Retinal pigment epithelial cell (primary cell): ENCODE data around the gene NPIPB8.
"Not testable (repeated sequence)": the region's sequence is repeated elsewhere in the genome, so short reads cannot be mapped to it uniquely, and the experiment has no call there.

Experiments
- DNase-seq: peaks from one replicate; pipeline ENCODE4 v3.0.0-alpha.2; 2010; ENCODE audit warnings: low read depth
- H3K4me3 ChIP-seq: 2 replicates; pipeline ENCODE4 v1.5.1; 2011; ENCODE audit warnings: mild to moderate bottlenecking, low read length, control low read depth, moderate library complexity
- CTCF ChIP-seq: conservative IDR thresholded peaks from 2 replicates; pipeline ENCODE4 v1.5.1; 2011; ENCODE audit warnings: low read depth, low read length, control low read depth, inconsistent platforms

The NPIPB8 gene

GRCh38 chr16:28617874-28618273 is 20.0 kb upstream of the NPIPB8 start:
- H3K4me3 ChIP-seq, result no peak overlapping the region
- no peak for DNase-seq
- no peak for TF ChIP-seq CTCF

- not testable (repeated sequence) for DNase-seq, H3K4me3 ChIP-seq
These were observed 17.5 kb upstream of the NPIPB8 start for GRCh38 chr16:28620316-28620715.

- TF ChIP-seq CTCF, result no peak
- no peak for DNase-seq
- no peak overlapping the region for H3K4me3 ChIP-seq
These were observed 16.2 kb upstream of the NPIPB8 start for GRCh38 chr16:28621481-28622155.

GRCh38 chr16:28622532-28623171 is 15.2 kb upstream of the NPIPB8 start:
- peak overlapping the region; percentile 43 for H3K4me3 ChIP-seq
- DNase-seq, result not testable (repeated sequence)

GRCh38 chr16:28623172-28623711 is 14.6 kb upstream of the NPIPB8 start:
- no peak for TF ChIP-seq CTCF
- H3K4me3 ChIP-seq, result peak overlapping the region; percentile 43
- DNase-seq, result no peak

- DNase-seq, result not testable (repeated sequence)
These were observed 7.0 kb upstream of the NPIPB8 start for GRCh38 chr16:28630905-28631304.

GRCh38 chr16:28636093-28636823 is 1.6 kb upstream of the NPIPB8 start:
- H3K4me3 ChIP-seq, result not testable (repeated sequence)
- DNase-seq, result peak; percentile 72

More at GRCh38 chr16:28630905-28631304, 7.0 kb upstream of the NPIPB8 start:
- not testable (repeated sequence) for H3K4me3 ChIP-seq

GRCh38 chr16:28638359-28638758 is 494 bp downstream of the NPIPB8 start:
- H3K4me3 ChIP-seq, DNase-seq: not testable (repeated sequence)

GRCh38 chr16:28639959-28640358 is 2.1 kb downstream of the NPIPB8 start:
- H3K4me3 ChIP-seq, DNase-seq: not testable (repeated sequence)

GRCh38 chr16:28666264-28666663 is 28.4 kb downstream of the NPIPB8 start:
- DNase-seq, H3K4me3 ChIP-seq: not testable (repeated sequence)

- H3K4me3 ChIP-seq, DNase-seq: not testable (repeated sequence)
These were observed 29.6 kb downstream of the NPIPB8 start for GRCh38 chr16:28667480-28667879.

- not testable (repeated sequence) for H3K4me3 ChIP-seq, DNase-seq
These were observed 30.3 kb downstream of the NPIPB8 start for GRCh38 chr16:28668199-28668598.

GRCh38 chr16:28688327-28688952 is 50.6 kb downstream of the NPIPB8 start:
- not testable (repeated sequence) for H3K4me3 ChIP-seq, DNase-seq

- not testable (repeated sequence) for H3K4me3 ChIP-seq, DNase-seq
These were observed 51.6 kb downstream of the NPIPB8 start for GRCh38 chr16:28689425-28689824.

GRCh38 chr16:28691722-28692121 is 53.9 kb downstream of the NPIPB8 start:
- not testable (repeated sequence) for DNase-seq, H3K4me3 ChIP-seq
